Panc1 (cell line): ENCODE measurements around the gene CHRM2. TPM values are rescaled to one million over a fixed set of nuclear protein-coding genes. Genes with fewer than 3 reads are reported as not detected.

Experiments
- ATAC-seq: fragments of 200-7000 bp; cut with Tn5 transposase; 2 replicates; pipeline ENCODE4 v1.9.1; 2020; ENCODE audit warnings: mild to moderate bottlenecking, moderate library complexity
- BruUV-seq: library from RNA; stranded (reverse); fragments of 400-500 nt; replicated peaks from 2 replicates; lab custom pipeline; 2021; lab: Mats Ljungman, UMichigan
- CTCF ChIA-PET: fragments of 300-600 bp; sonication (Branson Sonifier 250); formaldehyde crosslinking; loops from one replicate; lab custom pipeline; 2022; ENCODE audit warnings: antibody characterized with exemption; lab: Charles Lee
- POLR2A ChIA-PET: fragments of 300-600 bp; sonication (Branson Sonifier 250); formaldehyde crosslinking; loops from one replicate; lab custom pipeline; 2022; ENCODE audit warnings: antibody characterized with exemption; lab: Charles Lee
- DNase-seq: peaks from one replicate; pipeline ENCODE4 v3.0.0-alpha.2; 2010; ENCODE audit warnings: low read depth, low spot score
- H3K27ac ChIP-seq: 2 replicates; pipeline ENCODE4 v1.5.1; 2011; ENCODE audit warnings: mild to moderate bottlenecking, low read length, inconsistent platforms
- H3K27me3 ChIP-seq: fragments of 200-500 bp; sonication (Bioruptor generic); 2 replicates; pipeline ENCODE4 v1.6.0; 2014; ENCODE audit warnings: low read length, inconsistent platforms; ENCODE audit not compliant: control insufficient read depth, insufficient read depth
- H3K36me3 ChIP-seq: fragments of 200-500 bp; sonication (Bioruptor generic); 2 replicates; pipeline ENCODE4 v1.5.1; 2014; ENCODE audit warnings: inconsistent platforms, mild to moderate bottlenecking, low read length, moderate library complexity; ENCODE audit not compliant: control insufficient read depth, insufficient read depth
- H3K4me1 ChIP-seq: 2 replicates; pipeline ENCODE4 v1.5.1; 2011; ENCODE audit warnings: inconsistent platforms, mild to moderate bottlenecking, low read length, moderate library complexity; ENCODE audit not compliant: control insufficient read depth, insufficient read depth
- H3K4me3 ChIP-seq, 2 experiments: 2 replicates each; pipeline ENCODE4 v1.5.1; 2011 to 2012; ENCODE audit warnings: low read depth in 2 of 2, low read length in 2 of 2, mild to moderate bottlenecking in 2 of 2, inconsistent platforms in 1 of 2, moderate library complexity in 1 of 2
- H3K9me3 ChIP-seq: fragments of 200-500 bp; sonication (Bioruptor generic); 2 replicates; pipeline ENCODE4 v1.5.1; 2014; ENCODE audit warnings: low read depth, mild to moderate bottlenecking, inconsistent platforms, low read length, moderate library complexity; ENCODE audit not compliant: control insufficient read depth, insufficient read depth
- POLR2AphosphoS5 ChIP-seq: IDR thresholded peaks from 2 replicates; pipeline ENCODE4 v1.6.1; 2012; ENCODE audit warnings: mild to moderate bottlenecking, low read depth, low read length, moderate library complexity
- SIN3A ChIP-seq: IDR thresholded peaks from 2 replicates; pipeline ENCODE4 v1.6.1; 2012; ENCODE audit warnings: low read depth, mild to moderate bottlenecking, low read length, moderate library complexity, borderline replicate concordance; ENCODE audit not compliant: insufficient read depth
- TCF7L2 ChIP-seq: IDR thresholded peaks from 2 replicates; pipeline ENCODE4 v1.6.1; 2011; ENCODE audit warnings: mild to moderate bottlenecking, low read depth, low read length, inconsistent platforms
- in situ Hi-C: cut with HindIII; loops from 2 replicates; pipeline ENCODE4 v1.10.0; 2016; ENCODE audit warnings: low sequenced_read_pairs, low pct_unique_long_range_greater_than_20kb
- intact Hi-C: fragments of 100-400 bp; cut with micrococcal nuclease; formaldehyde crosslinking; loops from one replicate; pipeline ENCODE4 v1.10.0; 2022; ENCODE audit not compliant: unreplicated experiment
- total RNA-seq: library from RNA; stranded (reverse); gene quantifications from one replicate; pipeline ENCODE4 v1.2.1, GENCODE V29; 2021; ENCODE audit not compliant: unreplicated experiment
- TF ChIP-seq, protein P1 (sequence below), 2 experiments: IDR thresholded peaks; 2 replicates each; pipeline ENCODE4 v1.6.1; 2011 to 2012; ENCODE audit warnings: low read depth in 2 of 2, control low read depth in 1 of 2, low read length in 1 of 2, mild to moderate bottlenecking in 1 of 2, moderate library complexity in 1 of 2; ENCODE audit not compliant: insufficient read depth in 1 of 2

Gene CHRM2
- total RNA-seq, 1 experiment from 2014 or later, result not detected

DNA sequence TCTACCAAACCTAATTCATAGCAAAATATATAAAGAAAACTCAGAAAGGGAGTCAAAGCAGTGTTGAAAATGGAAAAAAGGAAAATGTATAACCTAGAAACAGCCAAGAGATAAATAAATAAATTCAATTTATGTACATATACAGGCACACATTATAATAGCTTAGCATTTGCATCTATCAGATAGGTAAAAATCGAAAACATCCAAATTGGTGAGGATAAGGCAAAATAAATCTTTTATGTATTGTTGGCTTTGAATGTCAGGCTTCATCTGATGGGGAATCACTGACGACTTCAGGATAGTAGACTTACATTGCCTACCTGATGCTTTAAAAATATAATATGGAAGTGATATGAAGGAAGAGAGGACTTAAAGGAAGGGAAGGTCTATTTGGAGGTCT, 20.6 kb upstream of the CHRM2 start:
- TF ChIP-seq POLR2AphosphoS5, result no peak
- ChIA-PET POLR2A (no interaction called here), CTCF (no interaction called here)
- no peaks in the 10 kb centered on the region for H3K9me3 ChIP-seq
- intact Hi-C loops (loop anchor here (5.0 kb wide), 1 partner anchor 49 kb away; no protein-coding TSS in a partner anchor), in situ Hi-C loops (no loop called here)
- H3K27me3 ChIP-seq, result no peaks in the 10 kb centered on the region
- H3K27ac ChIP-seq, result no peak overlapping the region
- ATAC-seq (no peak), DNase-seq (no peak)
- H3K4me1 ChIP-seq, result no peaks in the 10 kb centered on the region
- BruUV-seq, result no TSS peak
- no peak overlapping the region for H3K4me3 ChIP-seq
- no peaks in the 10 kb centered on the region for H3K36me3 ChIP-seq

DNA sequence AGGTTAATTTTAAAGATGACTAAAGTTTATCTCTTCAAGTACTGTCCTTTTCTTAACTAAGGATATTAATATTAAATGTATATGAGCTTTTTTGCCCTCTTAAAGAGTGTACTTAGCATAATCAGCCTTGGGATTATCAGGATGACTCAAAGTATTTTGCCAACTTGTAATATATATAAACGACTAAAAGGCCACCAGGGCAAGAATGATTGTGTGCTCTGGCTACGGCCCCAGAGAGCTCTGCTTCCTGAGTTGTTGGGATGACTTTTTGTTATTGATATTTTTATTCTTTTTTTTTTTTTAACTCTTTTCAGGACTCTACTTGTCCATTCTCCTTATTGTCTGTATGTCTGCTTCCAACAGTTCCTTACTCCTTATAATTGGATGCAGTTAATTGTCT, 14.8 kb upstream of the CHRM2 start:
- H3K27ac ChIP-seq, result no peak overlapping the region
- no peak overlapping the region for H3K4me3 ChIP-seq
- CTCF ChIA-PET, result no interaction called here
- intact Hi-C loops (no loop called here), in situ Hi-C loops (no loop called here)
- ATAC-seq, result no peak
- no TSS peak for BruUV-seq
- H3K36me3 ChIP-seq, result no peaks in the 10 kb centered on the region
- no peaks in the 10 kb centered on the region for H3K27me3 ChIP-seq
- POLR2A ChIA-PET, result no interaction called here
- H3K9me3 ChIP-seq, result no peaks in the 10 kb centered on the region
- DNase-seq, result no peak
- no peaks in the 10 kb centered on the region for H3K4me1 ChIP-seq
- TF ChIP-seq SIN3A, result no peak
- TF ChIP-seq, protein P1, sequence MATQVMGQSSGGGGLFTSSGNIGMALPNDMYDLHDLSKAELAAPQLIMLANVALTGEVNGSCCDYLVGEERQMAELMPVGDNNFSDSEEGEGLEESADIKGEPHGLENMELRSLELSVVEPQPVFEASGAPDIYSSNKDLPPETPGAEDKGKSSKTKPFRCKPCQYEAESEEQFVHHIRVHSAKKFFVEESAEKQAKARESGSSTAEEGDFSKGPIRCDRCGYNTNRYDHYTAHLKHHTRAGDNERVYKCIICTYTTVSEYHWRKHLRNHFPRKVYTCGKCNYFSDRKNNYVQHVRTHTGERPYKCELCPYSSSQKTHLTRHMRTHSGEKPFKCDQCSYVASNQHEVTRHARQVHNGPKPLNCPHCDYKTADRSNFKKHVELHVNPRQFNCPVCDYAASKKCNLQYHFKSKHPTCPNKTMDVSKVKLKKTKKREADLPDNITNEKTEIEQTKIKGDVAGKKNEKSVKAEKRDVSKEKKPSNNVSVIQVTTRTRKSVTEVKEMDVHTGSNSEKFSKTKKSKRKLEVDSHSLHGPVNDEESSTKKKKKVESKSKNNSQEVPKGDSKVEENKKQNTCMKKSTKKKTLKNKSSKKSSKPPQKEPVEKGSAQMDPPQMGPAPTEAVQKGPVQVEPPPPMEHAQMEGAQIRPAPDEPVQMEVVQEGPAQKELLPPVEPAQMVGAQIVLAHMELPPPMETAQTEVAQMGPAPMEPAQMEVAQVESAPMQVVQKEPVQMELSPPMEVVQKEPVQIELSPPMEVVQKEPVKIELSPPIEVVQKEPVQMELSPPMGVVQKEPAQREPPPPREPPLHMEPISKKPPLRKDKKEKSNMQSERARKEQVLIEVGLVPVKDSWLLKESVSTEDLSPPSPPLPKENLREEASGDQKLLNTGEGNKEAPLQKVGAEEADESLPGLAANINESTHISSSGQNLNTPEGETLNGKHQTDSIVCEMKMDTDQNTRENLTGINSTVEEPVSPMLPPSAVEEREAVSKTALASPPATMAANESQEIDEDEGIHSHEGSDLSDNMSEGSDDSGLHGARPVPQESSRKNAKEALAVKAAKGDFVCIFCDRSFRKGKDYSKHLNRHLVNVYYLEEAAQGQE (IDR thresholded peaks at IDR 0.05; ENCODE audit: insufficient read depth in 1 of 2, low read depth in 2 of 2, low read length in 1 of 2), result no peak
- no peak for TF ChIP-seq TCF7L2

DNA sequence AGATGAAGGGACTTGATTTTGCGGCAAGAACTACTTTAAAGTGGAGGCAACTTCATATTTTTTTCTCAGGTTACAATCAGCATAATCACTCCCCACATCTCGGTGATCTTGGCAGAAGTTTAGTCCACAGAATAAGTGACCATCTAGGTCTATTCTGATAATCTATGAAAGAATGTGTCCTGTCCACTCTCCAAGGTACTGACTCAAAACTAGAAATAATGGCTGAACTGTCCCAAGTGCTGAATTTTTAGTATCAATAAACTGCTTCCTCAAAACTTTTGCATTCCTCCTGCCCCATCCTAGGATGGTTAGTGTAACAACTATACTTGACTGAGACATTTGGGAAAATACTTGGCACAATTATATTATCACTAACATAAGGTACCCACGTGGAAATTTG, 10.9 kb upstream of the CHRM2 start:
- ChIA-PET POLR2A (no interaction called here), CTCF (no interaction called here)
- no peak overlapping the region for H3K27ac ChIP-seq
- no peak for DNase-seq
- H3K36me3 ChIP-seq, result no peaks in the 10 kb centered on the region
- TF ChIP-seq, protein P1 (IDR thresholded peaks at IDR 0.05; ENCODE audit: insufficient read depth in 1 of 2, low read depth in 2 of 2, low read length in 1 of 2), result peak; percentile 57 to 79; a peak in 3 of 4 replicates
- no peak for TF ChIP-seq POLR2AphosphoS5
- H3K4me1 ChIP-seq, result no peaks in the 10 kb centered on the region
- no TSS peak for BruUV-seq
- no peak overlapping the region for H3K4me3 ChIP-seq
- in situ Hi-C loops, result no loop called here
- no peaks in the 10 kb centered on the region for H3K9me3 ChIP-seq
- no peak for ATAC-seq
- no peaks in the 10 kb centered on the region for H3K27me3 ChIP-seq
- intact Hi-C loops, result no loop called here
